ENCODE data around the gene PRKAR1B.

The PRKAR1B gene

GRCh38 chr7:772005-772294 is 44.9 kb upstream of the PRKAR1B start:
- no peak for DNase-seq (ENCODE audit: low read depth)
- no peak overlapping the region for H3K4me3 ChIP-seq (ENCODE audit: low read length)
- TF ChIP-seq CTCF (conservative IDR thresholded peaks at IDR 0.05; ENCODE audit: low read depth, low read length): no peak

- no peak overlapping the region for H3K4me3 ChIP-seq (ENCODE audit: low read length)
- no peak for DNase-seq (ENCODE audit: low read depth)
- no peak for TF ChIP-seq CTCF (conservative IDR thresholded peaks at IDR 0.05; ENCODE audit: low read depth, low read length)
Observed at GRCh38 chr7:771234-772004, 44.3 kb upstream of the PRKAR1B start.

- H3K4me3 ChIP-seq (ENCODE audit: low read length): no peak overlapping the region
- DNase-seq (ENCODE audit: low read depth): no peak
- no peak for TF ChIP-seq CTCF (conservative IDR thresholded peaks at IDR 0.05; ENCODE audit: low read depth, low read length)
Observed at GRCh38 chr7:770741-771166, 43.7 kb upstream of the PRKAR1B start.

- no peak for DNase-seq (ENCODE audit: low read depth)
- TF ChIP-seq CTCF (conservative IDR thresholded peaks at IDR 0.05; ENCODE audit: low read depth, low read length): no peak
- no peak overlapping the region for H3K4me3 ChIP-seq (ENCODE audit: low read length)
Observed at GRCh38 chr7:770336-770735, 43.3 kb upstream of the PRKAR1B start.

- no peak overlapping the region for H3K4me3 ChIP-seq (ENCODE audit: low read length)
- TF ChIP-seq CTCF (conservative IDR thresholded peaks at IDR 0.05; ENCODE audit: low read depth, low read length): peak; percentile 42
- peak; percentile 39 for DNase-seq (ENCODE audit: low read depth)
Observed at GRCh38 chr7:768881-769504, 41.9 kb upstream of the PRKAR1B start.

GRCh38 chr7:767941-768731 is 41.1 kb upstream of the PRKAR1B start:
- DNase-seq (ENCODE audit: low read depth): no peak
- no peak for TF ChIP-seq CTCF (conservative IDR thresholded peaks at IDR 0.05; ENCODE audit: low read depth, low read length)
- no peak overlapping the region for H3K4me3 ChIP-seq (ENCODE audit: low read length)
